WTC11 (cell line): ENCODE data around the gene UGP2. TPM values are rescaled to one million over a fixed set of nuclear protein-coding genes. Genes with fewer than 3 reads are reported as not detected.

Experiments
- ATAC-seq: fragments of 200-7000 bp; cut with Tn5 transposase; 2 replicates; pipeline ENCODE4 v1.10.0; 2021; ENCODE audit warnings: mild to moderate bottlenecking, moderate library complexity
- CTCF ChIA-PET: fragments of 300-600 bp; sonication (Branson Sonifier 250); formaldehyde crosslinking; loops from one replicate; lab custom pipeline; 2021; ENCODE audit warnings: antibody characterized with exemption; lab: Charles Lee
- POLR2A ChIA-PET: fragments of 350-600 bp; sonication (Branson Sonifier 250); formaldehyde crosslinking; loops from one replicate; lab custom pipeline; 2021; ENCODE audit warnings: antibody characterized with exemption; lab: Charles Lee
- DNase-seq: peaks from one replicate; pipeline ENCODE4 v3.0.0; 2021; ENCODE audit warnings: low spot score
- H3K27ac Mint-ChIP-seq: 2 replicates; pipeline ENCODE4 v1.8.0; 2021; ENCODE audit warnings: mixed read lengths
- H3K27me3 Mint-ChIP-seq: 2 replicates; pipeline ENCODE4 v1.8.0; 2021; ENCODE audit warnings: low read depth, mild to moderate bottlenecking, moderate library complexity, mixed read lengths
- H3K36me3 Mint-ChIP-seq: 2 replicates; pipeline ENCODE4 v1.8.0; 2021; ENCODE audit warnings: mixed read lengths
- H3K4me1 Mint-ChIP-seq: 2 replicates; pipeline ENCODE4 v1.8.0; 2022; ENCODE audit warnings: mixed read lengths
- H3K4me3 Mint-ChIP-seq: 2 replicates; pipeline ENCODE4 v1.8.0; 2021; ENCODE audit warnings: mild to moderate bottlenecking, moderate library complexity, mixed read lengths
- H3K9me3 Mint-ChIP-seq: 2 replicates; pipeline ENCODE4 v1.8.0; 2021; ENCODE audit warnings: mixed read lengths
- ATF3 ChIP-seq: sonication (generic); formaldehyde crosslinking; conservative IDR thresholded peaks from 2 replicates; pipeline ENCODE4 v1.8.1; 2022; ENCODE audit warnings: mild to moderate bottlenecking, missing genetic modification reagents
- CREM ChIP-seq: sonication (generic); formaldehyde crosslinking; IDR thresholded peaks from 2 replicates; pipeline ENCODE4 v1.8.1; 2022; ENCODE audit warnings: mild to moderate bottlenecking, missing genetic modification reagents, moderate library complexity
- CTCF ChIP-seq: fragments of 200-600 bp; IDR thresholded peaks from 2 replicates; pipeline ENCODE4 v1.8.0; 2022; ENCODE audit warnings: antibody characterized with exemption
- ESRRA ChIP-seq: sonication (generic); formaldehyde crosslinking; IDR thresholded peaks from 2 replicates; pipeline ENCODE4 v1.8.1; 2022; ENCODE audit warnings: mild to moderate bottlenecking, missing genetic modification reagents, borderline replicate concordance
- ETV6 ChIP-seq: sonication (generic); formaldehyde crosslinking; IDR thresholded peaks from 2 replicates; pipeline ENCODE4 v1.8.1; 2022; ENCODE audit warnings: mild to moderate bottlenecking, missing genetic modification reagents
- SP1 ChIP-seq: sonication (generic); formaldehyde crosslinking; conservative IDR thresholded peaks from 2 replicates; pipeline ENCODE4 v1.8.1; 2022; ENCODE audit warnings: missing genetic modification reagents
- TCF7 ChIP-seq: sonication (generic); formaldehyde crosslinking; IDR thresholded peaks from 2 replicates; pipeline ENCODE4 v1.8.0; 2022; ENCODE audit warnings: mild to moderate bottlenecking, low read depth, missing genetic modification reagents, moderate library complexity
- ZMAT4 ChIP-seq: fragments of 250-450 bp; sonication (Bioruptor Pico); IDR thresholded peaks from 2 replicates; pipeline ENCODE4 v1.9.0; 2021; ENCODE audit warnings: mild to moderate bottlenecking
- ZSCAN18 ChIP-seq: fragments of 250-450 bp; sonication (Bioruptor Pico); IDR thresholded peaks from 2 replicates; pipeline ENCODE4 v2.1.2; 2022; ENCODE audit warnings: mild to moderate bottlenecking, moderate library complexity
- total RNA-seq: library from RNA; stranded (reverse); gene quantifications from 3 replicates; pipeline ENCODE4 v1.2.3, GENCODE V29; 2021
- TF ChIP-seq, protein P1 (sequence below): fragments of 250-450 bp; sonication (Bioruptor Pico); conservative IDR thresholded peaks from 2 replicates; pipeline ENCODE4 v1.9.0; 2021; ENCODE audit warnings: mild to moderate bottlenecking
- TF ChIP-seq, protein P2 (sequence below): fragments of 250-450 bp; sonication (Bioruptor Pico); IDR thresholded peaks from 2 replicates; pipeline ENCODE4 v1.9.0; 2021; ENCODE audit warnings: mild to moderate bottlenecking
- TF ChIP-seq, protein P3 (sequence below): fragments of 250-450 bp; sonication (Bioruptor Pico); IDR thresholded peaks from 2 replicates; pipeline ENCODE4 v1.9.0; 2021; ENCODE audit warnings: moderate library complexity, mild to moderate bottlenecking, inconsistent platforms, borderline replicate concordance
- TF ChIP-seq, protein P4 (sequence below): sonication (generic); formaldehyde crosslinking; IDR thresholded peaks from 2 replicates; pipeline ENCODE4 v1.8.0; 2023; ENCODE audit warnings: missing genetic modification reagents, mild to moderate bottlenecking, borderline replicate concordance

Gene UGP2
- total RNA-seq, 1 experiment from 2014 or later, result 543 TPM

GRCh38 chr2:63792530-63792929, 49.2 kb upstream of the UGP2 start:
- ChIA-PET CTCF (interaction anchor here (0.8 to 0.9 kb wide), 2 partner anchors 12 to 93 kb away, joined by 3 to 6 read pairs; no protein-coding TSS in a partner anchor), POLR2A (interaction anchor here (0.6 kb wide), 1 partner anchor 49 kb away, joined by 3 read pairs; the partner anchor contains the start of gene UGP2)
- ATAC-seq, result no peak
- no peak overlapping the region for H3K4me3 Mint-ChIP-seq
- peak overlapping the region; percentile 61; the same call in 1 of the 2 replicates for H3K27ac Mint-ChIP-seq
- TF ChIP-seq SP1 (CRISPR knock-in tag) (no peak), ATF3 (no peak), ESRRA (CRISPR knock-in tag) (no peak), ETV6 (CRISPR knock-in tag) (no peak), CTCF (no peak), ZSCAN18 (no peak), ZMAT4 (no peak), TCF7 (CRISPR knock-in tag) (no peak), CREM (no peak)
- TF ChIP-seq, protein P1, sequence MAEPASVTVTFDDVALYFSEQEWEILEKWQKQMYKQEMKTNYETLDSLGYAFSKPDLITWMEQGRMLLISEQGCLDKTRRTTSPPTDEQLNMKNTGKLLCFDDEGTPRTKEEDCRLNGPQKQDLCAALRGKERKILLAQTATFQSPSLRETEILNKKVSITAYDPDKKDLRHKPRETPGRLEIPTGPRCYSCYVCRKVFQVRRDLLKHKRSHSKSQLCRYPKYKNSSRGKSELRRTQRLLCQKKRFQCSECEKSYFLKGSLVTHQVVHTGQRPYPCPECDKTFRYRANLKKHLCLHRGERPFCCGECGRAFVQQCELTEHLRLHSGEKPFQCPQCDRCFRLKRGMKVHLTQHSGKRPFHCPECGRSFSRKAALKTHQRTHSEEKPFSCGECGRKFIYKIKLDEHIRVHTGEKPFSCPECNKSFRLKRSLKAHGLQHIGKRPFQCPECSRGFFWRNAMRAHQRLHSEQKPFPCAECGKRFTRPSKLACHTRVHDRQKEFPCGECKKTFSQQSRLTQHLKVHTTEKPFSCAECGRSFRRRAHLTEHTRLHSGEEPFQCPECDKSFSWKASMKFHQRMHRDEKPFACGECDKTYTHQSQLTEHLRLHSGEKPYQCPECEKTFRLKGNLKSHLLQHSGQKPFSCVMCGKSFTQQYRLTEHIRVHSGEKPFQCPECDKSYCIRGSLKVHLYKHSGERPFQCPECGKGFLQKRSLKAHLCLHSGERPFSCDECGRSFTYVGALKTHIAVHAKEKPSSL (CRISPR knock-in tag), result no peak
- TF ChIP-seq, protein P2, sequence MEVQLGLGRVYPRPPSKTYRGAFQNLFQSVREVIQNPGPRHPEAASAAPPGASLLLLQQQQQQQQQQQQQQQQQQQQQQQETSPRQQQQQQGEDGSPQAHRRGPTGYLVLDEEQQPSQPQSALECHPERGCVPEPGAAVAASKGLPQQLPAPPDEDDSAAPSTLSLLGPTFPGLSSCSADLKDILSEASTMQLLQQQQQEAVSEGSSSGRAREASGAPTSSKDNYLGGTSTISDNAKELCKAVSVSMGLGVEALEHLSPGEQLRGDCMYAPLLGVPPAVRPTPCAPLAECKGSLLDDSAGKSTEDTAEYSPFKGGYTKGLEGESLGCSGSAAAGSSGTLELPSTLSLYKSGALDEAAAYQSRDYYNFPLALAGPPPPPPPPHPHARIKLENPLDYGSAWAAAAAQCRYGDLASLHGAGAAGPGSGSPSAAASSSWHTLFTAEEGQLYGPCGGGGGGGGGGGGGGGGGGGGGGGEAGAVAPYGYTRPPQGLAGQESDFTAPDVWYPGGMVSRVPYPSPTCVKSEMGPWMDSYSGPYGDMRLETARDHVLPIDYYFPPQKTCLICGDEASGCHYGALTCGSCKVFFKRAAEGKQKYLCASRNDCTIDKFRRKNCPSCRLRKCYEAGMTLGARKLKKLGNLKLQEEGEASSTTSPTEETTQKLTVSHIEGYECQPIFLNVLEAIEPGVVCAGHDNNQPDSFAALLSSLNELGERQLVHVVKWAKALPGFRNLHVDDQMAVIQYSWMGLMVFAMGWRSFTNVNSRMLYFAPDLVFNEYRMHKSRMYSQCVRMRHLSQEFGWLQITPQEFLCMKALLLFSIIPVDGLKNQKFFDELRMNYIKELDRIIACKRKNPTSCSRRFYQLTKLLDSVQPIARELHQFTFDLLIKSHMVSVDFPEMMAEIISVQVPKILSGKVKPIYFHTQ (CRISPR knock-in tag), result no peak
- TF ChIP-seq, protein P3, sequence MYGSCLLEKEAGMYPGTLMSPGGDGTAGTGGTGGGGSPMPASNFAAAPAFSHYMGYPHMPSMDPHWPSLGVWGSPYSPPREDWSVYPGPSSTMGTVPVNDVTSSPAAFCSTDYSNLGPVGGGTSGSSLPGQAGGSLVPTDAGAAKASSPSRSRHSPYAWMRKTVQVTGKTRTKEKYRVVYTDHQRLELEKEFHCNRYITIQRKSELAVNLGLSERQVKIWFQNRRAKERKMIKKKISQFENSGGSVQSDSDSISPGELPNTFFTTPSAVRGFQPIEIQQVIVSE (CRISPR knock-in tag), result no peak
- TF ChIP-seq, protein P4, sequence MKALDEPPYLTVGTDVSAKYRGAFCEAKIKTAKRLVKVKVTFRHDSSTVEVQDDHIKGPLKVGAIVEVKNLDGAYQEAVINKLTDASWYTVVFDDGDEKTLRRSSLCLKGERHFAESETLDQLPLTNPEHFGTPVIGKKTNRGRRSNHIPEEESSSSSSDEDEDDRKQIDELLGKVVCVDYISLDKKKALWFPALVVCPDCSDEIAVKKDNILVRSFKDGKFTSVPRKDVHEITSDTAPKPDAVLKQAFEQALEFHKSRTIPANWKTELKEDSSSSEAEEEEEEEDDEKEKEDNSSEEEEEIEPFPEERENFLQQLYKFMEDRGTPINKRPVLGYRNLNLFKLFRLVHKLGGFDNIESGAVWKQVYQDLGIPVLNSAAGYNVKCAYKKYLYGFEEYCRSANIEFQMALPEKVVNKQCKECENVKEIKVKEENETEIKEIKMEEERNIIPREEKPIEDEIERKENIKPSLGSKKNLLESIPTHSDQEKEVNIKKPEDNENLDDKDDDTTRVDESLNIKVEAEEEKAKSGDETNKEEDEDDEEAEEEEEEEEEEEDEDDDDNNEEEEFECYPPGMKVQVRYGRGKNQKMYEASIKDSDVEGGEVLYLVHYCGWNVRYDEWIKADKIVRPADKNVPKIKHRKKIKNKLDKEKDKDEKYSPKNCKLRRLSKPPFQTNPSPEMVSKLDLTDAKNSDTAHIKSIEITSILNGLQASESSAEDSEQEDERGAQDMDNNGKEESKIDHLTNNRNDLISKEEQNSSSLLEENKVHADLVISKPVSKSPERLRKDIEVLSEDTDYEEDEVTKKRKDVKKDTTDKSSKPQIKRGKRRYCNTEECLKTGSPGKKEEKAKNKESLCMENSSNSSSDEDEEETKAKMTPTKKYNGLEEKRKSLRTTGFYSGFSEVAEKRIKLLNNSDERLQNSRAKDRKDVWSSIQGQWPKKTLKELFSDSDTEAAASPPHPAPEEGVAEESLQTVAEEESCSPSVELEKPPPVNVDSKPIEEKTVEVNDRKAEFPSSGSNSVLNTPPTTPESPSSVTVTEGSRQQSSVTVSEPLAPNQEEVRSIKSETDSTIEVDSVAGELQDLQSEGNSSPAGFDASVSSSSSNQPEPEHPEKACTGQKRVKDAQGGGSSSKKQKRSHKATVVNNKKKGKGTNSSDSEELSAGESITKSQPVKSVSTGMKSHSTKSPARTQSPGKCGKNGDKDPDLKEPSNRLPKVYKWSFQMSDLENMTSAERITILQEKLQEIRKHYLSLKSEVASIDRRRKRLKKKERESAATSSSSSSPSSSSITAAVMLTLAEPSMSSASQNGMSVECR, result no peak
- H3K9me3 Mint-ChIP-seq, result peaks cover 10% of the 10 kb centered on the region; the same call in 1 of the 2 replicates
- H3K27me3 Mint-ChIP-seq, result no peaks in the 10 kb centered on the region; the same call in 1 of the 2 replicates
- DNase-seq, result no peak
- peaks cover 29% of the 10 kb centered on the region for H3K4me1 Mint-ChIP-seq
- H3K36me3 Mint-ChIP-seq, result no peaks in the 10 kb centered on the region
